Measurements from ENCODE around the gene SRR. TPM values are rescaled to one million over a fixed set of nuclear protein-coding genes. Genes with fewer than 3 reads are reported as not detected.

The SRR gene
- total and polyA plus RNA-seq, 4 donors = 2.9 to 10.3 (median 4.3) TPM

DNA sequence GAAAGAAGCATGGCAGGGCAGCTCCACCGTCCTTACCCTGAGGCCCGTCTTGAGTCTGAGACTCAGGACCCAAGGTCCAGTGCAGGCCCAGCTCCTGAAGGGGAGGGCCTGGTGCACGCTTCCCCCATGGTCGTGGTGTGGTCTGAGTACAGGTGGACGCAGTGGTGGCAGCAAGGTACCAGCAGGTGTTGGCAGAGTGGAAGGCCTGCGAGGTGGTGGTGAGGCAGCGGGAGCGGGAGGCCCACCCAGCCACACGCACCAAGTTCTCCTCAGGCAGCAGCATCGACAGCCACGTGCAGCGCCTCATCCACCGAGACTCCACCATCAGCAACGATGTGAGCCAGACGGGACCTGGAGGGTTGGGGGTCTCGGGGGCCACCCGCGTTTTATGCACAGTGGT is 69.4 kb downstream of the SRR start:
- Histone ChIP-seq H3K27ac (ENCODE audit: low read depth in 1 of 2, low read length in 2 of 2) (no peak overlapping the region), H3K9ac (ENCODE audit: low read depth in 1 of 2, low read length in 2 of 2) (no peak overlapping the region), H3K4me3 (ENCODE audit: low read depth in 1 of 3, low read length in 3 of 3) (no peak overlapping the region), H3K27me3 (ENCODE audit: control insufficient read depth in 4 of 4, insufficient read depth in 4 of 4, low read length in 3 of 4) (no peaks in the 10 kb centered on the region), H3K4me1 (ENCODE audit: control insufficient read depth in 4 of 4, insufficient read depth in 4 of 4, low read length in 3 of 4) (peaks cover 0 to 4% (median 1%) of the 10 kb centered on the region in 4 donors), H3K36me3 (ENCODE audit: control insufficient read depth in 4 of 4, insufficient read depth in 3 of 4, low read depth in 1 of 4, low read length in 3 of 4) (peaks cover 1 to 24% (median 6%) of the 10 kb centered on the region in 4 donors), H3K9me3 (ENCODE audit: control insufficient read depth in 4 of 4, low read length in 3 of 4) (no peaks in the 10 kb centered on the region)
- TF ChIP-seq YY1 (IDR thresholded peaks at IDR 0.05) = no peak
- TF ChIP-seq, protein P1, sequence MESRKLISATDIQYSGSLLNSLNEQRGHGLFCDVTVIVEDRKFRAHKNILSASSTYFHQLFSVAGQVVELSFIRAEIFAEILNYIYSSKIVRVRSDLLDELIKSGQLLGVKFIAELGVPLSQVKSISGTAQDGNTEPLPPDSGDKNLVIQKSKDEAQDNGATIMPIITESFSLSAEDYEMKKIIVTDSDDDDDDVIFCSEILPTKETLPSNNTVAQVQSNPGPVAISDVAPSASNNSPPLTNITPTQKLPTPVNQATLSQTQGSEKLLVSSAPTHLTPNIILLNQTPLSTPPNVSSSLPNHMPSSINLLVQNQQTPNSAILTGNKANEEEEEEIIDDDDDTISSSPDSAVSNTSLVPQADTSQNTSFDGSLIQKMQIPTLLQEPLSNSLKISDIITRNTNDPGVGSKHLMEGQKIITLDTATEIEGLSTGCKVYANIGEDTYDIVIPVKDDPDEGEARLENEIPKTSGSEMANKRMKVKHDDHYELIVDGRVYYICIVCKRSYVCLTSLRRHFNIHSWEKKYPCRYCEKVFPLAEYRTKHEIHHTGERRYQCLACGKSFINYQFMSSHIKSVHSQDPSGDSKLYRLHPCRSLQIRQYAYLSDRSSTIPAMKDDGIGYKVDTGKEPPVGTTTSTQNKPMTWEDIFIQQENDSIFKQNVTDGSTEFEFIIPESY (IDR thresholded peaks at IDR 0.05) = no peak
- TF ChIP-seq, protein P2, sequence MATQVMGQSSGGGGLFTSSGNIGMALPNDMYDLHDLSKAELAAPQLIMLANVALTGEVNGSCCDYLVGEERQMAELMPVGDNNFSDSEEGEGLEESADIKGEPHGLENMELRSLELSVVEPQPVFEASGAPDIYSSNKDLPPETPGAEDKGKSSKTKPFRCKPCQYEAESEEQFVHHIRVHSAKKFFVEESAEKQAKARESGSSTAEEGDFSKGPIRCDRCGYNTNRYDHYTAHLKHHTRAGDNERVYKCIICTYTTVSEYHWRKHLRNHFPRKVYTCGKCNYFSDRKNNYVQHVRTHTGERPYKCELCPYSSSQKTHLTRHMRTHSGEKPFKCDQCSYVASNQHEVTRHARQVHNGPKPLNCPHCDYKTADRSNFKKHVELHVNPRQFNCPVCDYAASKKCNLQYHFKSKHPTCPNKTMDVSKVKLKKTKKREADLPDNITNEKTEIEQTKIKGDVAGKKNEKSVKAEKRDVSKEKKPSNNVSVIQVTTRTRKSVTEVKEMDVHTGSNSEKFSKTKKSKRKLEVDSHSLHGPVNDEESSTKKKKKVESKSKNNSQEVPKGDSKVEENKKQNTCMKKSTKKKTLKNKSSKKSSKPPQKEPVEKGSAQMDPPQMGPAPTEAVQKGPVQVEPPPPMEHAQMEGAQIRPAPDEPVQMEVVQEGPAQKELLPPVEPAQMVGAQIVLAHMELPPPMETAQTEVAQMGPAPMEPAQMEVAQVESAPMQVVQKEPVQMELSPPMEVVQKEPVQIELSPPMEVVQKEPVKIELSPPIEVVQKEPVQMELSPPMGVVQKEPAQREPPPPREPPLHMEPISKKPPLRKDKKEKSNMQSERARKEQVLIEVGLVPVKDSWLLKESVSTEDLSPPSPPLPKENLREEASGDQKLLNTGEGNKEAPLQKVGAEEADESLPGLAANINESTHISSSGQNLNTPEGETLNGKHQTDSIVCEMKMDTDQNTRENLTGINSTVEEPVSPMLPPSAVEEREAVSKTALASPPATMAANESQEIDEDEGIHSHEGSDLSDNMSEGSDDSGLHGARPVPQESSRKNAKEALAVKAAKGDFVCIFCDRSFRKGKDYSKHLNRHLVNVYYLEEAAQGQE (IDR thresholded peaks at IDR 0.05) = no peak
- no peak for TF ChIP-seq FOXA2 (IDR thresholded peaks at IDR 0.05)
- TF ChIP-seq, protein P3, sequence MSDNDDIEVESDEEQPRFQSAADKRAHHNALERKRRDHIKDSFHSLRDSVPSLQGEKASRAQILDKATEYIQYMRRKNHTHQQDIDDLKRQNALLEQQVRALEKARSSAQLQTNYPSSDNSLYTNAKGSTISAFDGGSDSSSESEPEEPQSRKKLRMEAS (IDR thresholded peaks at IDR 0.05) = no peak
- TF ChIP-seq FOXA1 (IDR thresholded peaks at IDR 0.05) = no peak
- 96% methylated on average over 18 of the region's 18 CpGs for WGBS
- no peak for DNase-seq (ENCODE audit: low spot score)

Small RNA genes lying within 50 kb of the gene (small RNA-seq; reads per million reads assigned to genes)
- gene AC006435.3 = not detected
- 544 reads per million, percentile 99 among the genes with 10 or more reads in this experiment for gene SNORD91A
- gene SNORD91B = 174 reads per million, percentile 98 among the genes with 10 or more reads in this experiment

Other genes starting within 250 kb of the SRR start
- 1 to 10 TPM; 3.9 to 4.8 TPM for gene HIC1, start 248.8 kb upstream of the SRR start, total RNA-seq
- 1 to 10 TPM in 1 of 2 donors, under 1 TPM in 1; 0.44 to 3.5 TPM for gene HIC1, start 248.8 kb upstream of the SRR start, polyA plus RNA-seq
- gene SMG6, start 165 bp upstream of the SRR start, total RNA-seq = 10 to 100 TPM in 1 of 2 donors, 1 to 10 TPM in 1; 9.3 to 12.0 TPM
- gene SMG6, start 165 bp upstream of the SRR start, polyA plus RNA-seq = 1 to 10 TPM; 4.9 to 7.1 TPM
- gene TSR1, start 32.5 kb downstream of the SRR start, total RNA-seq = 10 to 100 TPM; 18.1 to 27.0 TPM
- gene TSR1, start 32.5 kb downstream of the SRR start, polyA plus RNA-seq = 1 to 10 TPM; 6.5 to 9.6 TPM
- 10 to 100 TPM; 12.4 to 17.5 TPM for gene SGSM2, start 33.6 kb downstream of the SRR start, total RNA-seq
- gene SGSM2, start 33.6 kb downstream of the SRR start, polyA plus RNA-seq = 10 to 100 TPM in 1 of 2 donors, 1 to 10 TPM in 1; 5.5 to 12.4 TPM
- gene MNT, start 97.1 kb downstream of the SRR start, total RNA-seq = 1 to 10 TPM; 2.8 to 5.0 TPM
- gene MNT, start 97.1 kb downstream of the SRR start, polyA plus RNA-seq = 1 to 10 TPM; 1.7 to 2.5 TPM
- gene METTL16, start 207.9 kb downstream of the SRR start, total RNA-seq = 1 to 10 TPM; 7.4 to 8.9 TPM
- gene METTL16, start 207.9 kb downstream of the SRR start, polyA plus RNA-seq = 1 to 10 TPM; 4.1 to 5.8 TPM